HG02884 (cell line): ENCODE measurements around the gene GPR84.
A peak's percentile ranks its signal among the peaks of the same experiment; 100 is the strongest.

Source experiments
- ATAC-seq: cut with Tn5 transposase; IDR thresholded peaks from one replicate; pipeline ENCODE4 v1.9.1; 2021; ENCODE audit warnings: mild to moderate bottlenecking, moderate library complexity; ENCODE audit not compliant: unreplicated experiment

Gene GPR84

DNA sequence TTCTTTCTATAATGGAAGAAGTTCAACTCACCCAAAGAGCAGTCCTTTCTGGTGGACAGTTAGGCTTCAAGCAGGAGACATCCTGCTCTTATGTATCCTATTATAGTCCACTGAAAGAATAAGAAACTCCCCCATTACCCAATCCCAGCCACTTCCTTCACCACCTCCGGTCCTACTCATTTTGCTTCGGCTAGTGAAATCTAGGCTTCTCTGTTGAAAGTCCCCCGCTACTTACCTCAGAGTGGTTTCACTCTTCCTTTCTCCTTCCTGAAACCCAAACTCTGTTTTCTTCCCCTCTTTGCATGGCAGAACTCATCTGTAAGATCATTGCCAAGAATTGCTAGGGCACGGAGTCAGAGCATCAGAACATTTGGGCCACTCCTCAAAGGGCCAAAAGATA, at the start of gene GPR84:
TSS of gene GPR84 (minus strand) at position 74 of the 400 bp plus-strand sequence. CDS start 635 bp downstream, outside the sequence.
- peak; percentile 56 for ATAC-seq

DNA sequence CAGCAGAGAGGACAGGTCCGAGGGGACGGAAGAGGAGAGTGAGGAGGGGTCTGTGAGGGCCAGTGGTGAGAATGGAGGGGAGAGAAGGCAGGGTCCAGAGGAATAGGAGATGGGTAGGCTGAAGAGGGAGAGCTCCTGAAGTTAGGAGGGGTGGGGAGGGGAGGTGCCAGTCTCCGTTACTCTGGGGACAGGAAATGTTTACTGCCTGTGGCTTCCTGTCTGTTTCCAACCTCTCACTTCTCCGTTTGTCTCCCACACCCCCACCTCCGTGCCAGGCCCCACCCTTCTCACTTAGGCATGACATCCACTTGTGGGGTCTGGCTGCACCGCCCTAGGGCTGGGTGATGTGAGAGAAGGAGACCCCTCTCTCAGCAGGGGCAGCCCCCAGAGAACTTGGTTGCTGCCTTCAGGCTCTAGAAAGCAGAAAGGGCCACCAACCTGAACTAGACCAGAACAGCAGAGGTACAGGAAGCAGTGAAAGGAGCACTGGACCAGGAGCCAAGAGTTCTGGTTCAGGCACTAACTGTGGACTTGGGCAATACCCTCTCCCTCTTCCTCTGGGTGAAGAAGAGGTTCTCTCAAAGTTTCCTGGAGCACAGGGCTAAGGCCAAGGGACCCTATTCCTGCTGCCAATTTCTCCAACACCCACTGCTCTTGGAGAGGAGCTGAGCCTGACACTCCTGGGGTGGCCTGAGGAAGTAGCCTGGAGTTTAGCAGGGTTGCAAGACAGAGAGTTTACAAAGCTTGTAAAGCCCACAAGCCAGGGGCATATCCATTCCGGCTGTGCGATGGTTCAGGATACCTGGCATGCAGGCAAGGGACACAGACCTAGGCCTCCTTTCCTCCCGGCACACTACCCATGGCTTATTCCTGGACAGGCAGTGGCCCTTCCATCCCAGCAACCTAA, 49.3 kb upstream of the GPR84 start:
- no peak for ATAC-seq

DNA sequence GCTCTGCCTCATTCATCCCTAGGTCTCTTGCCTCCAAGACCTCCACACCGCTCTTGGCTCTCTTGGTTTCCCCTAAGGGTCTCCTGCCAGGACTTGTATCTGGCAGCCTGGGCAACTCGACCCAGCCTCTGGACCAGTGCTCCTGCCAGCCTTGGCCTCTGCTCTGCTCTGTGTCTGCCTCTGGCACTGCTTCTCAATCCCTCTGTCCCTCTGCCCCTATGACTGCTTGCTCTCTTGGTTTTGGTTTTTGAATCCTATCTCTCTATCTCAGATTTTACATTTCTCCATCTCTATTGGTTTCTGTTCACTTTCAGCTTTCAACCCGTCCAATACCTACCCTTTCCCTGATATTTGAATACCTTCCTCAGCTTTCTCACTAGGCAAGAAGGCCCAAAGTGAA, 48.5 kb upstream of the GPR84 start:
- ATAC-seq, result no peak

DNA sequence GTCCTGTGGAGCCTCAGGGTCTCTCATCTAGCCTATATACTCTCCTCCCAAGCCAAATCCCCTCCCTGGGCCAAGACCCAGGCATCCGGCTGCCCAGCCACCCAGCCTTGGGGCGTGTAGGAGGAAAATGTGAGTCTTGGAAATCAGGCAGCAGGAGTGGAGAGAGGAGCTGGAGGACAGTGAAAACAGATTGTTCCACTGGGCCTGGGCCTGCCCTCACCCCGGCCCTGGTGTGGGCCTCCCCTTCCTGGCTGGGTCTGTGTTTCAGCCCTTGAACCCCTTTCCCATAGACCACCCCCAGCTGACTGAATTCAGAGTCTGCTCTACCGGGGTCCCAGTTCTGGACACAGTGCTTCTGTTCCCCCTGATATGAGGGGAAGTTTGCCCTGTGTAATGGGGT, 48.1 kb upstream of the GPR84 start:
- ATAC-seq, result no peak

DNA sequence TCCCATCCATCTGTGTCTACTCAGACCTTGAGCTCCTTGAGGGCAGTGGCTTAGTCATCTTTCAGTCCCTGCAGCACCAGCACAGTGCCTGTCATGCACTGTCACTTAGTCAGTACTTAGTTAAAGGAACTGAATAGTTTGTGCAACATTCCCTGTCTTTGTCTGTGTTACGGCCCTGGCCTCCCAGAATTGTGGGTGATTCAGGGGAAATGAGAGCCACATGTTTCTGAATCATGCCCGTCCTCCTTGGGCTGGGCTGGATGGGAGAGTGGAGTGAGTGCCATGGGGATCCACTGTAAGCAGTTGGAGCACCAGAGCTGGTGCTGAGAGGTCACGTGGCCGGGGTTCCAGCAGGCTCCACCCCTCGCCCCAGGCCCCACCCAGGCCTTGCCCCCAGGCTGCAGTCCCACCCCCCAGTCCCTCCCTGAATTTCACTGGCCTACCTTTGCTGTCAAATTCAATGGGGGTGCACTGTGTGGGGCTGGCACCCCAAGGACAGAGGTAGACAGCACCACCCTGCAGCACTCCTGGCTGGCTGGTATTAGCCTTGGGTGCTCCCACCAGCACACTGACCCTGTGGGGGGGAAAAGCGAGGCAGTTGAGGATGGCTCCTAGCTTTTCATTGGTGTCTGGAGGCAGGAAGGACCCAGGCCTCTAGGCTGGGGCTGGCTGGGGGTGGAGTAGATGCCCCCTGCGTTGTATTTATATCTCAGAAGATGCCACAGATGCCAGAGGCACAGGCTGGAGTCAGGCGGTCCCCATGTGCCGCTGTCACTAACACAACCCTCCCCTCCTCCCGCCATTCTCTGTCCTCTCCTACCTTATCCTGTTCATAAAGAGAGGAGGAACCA, 47.3 kb upstream of the GPR84 start:
- ATAC-seq, result no peak

DNA sequence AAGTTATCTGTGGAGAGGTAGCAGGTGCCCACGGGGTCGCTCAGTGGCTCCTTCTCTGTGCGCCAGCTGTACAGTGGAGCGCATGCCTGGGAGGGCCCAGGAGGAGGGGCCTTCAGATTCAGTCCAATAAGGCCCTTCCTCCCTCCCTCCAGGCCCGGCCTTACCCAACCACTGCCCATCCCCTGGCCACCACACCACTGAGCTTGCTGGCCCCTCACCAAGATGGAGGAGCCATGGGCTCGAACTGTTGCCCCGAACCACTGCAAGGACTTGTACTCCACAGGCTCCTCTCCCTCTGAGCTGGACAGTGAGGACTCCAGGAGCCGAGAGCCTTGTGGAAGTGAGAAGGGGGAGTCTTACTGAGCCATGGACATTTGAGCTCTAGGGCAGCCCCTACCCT, 45.0 kb upstream of the GPR84 start:
- no peak for ATAC-seq

DNA sequence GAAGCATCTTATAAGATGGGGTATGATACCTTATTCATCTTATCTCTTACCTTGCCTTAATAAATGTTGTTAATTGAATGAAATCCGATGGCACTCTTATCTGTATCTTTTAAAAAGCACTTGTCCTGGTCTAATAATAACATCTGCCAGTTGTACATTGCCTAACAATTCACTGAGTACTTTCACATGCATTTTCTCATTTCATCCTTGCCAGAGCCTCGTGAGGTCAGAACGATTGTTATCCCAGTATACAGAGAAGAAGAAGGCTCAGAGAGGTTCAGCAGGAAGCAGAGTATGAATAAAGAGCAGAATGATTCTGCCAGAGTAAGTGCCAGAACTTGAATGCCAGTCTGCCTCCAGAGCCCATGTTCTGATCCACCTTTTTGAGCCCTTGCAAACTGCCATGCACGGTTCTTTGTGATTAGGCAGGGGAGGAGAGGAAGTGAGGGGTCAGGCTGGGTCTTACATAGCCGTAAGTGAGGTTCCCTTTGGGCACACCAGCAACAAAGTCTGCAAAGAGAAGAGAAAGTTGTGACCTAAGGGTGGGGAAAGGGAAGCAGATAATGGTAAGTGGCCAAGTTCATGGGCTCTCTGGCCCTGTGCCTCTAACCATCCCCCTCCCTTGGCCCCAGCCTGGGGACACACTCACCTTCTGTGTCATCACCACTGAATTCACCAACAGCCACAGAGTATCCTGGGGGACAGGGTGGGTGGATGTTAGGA, 43.1 kb upstream of the GPR84 start:
- ATAC-seq, result no peak

DNA sequence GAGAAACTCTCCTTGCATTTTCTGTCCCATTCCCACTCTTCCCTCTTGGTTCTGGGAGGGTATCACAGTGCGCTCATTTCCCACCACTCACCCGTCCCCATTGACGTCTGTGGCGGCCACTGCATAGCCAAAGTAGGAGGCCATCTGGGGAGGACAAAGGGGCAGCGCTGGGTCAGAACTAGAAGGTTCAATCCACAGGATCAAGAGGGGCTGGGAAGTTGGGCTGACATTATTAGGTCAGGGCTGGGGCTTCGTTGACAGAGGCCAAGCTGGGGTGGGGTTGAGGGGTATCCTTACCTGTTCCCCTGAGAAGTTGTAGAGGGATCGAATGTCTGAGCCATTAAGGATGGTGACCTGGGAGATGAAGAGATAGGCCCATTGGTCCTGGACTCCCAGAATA, 41.3 kb upstream of the GPR84 start:
- no peak for ATAC-seq

DNA sequence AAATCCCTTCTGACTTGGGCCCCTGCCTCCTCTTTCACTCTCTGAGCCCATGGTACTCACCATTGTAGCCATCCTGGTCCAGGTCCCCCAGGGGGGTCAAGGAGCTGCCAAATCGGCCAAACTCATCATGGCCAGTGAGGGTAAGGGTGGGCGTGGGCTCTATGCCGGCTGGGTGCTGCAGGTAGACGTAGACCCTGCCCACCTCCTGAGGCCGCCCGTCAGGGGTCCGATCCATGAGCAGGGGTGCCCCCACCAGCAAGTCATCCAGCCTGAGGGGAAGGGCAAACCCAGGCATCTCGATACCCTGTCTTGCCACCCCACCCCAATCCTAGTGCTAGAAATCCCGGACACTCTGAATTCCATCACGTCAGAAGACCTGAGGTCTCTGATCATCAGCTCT, 40.8 kb upstream of the GPR84 start:
- ATAC-seq, result no peak

DNA sequence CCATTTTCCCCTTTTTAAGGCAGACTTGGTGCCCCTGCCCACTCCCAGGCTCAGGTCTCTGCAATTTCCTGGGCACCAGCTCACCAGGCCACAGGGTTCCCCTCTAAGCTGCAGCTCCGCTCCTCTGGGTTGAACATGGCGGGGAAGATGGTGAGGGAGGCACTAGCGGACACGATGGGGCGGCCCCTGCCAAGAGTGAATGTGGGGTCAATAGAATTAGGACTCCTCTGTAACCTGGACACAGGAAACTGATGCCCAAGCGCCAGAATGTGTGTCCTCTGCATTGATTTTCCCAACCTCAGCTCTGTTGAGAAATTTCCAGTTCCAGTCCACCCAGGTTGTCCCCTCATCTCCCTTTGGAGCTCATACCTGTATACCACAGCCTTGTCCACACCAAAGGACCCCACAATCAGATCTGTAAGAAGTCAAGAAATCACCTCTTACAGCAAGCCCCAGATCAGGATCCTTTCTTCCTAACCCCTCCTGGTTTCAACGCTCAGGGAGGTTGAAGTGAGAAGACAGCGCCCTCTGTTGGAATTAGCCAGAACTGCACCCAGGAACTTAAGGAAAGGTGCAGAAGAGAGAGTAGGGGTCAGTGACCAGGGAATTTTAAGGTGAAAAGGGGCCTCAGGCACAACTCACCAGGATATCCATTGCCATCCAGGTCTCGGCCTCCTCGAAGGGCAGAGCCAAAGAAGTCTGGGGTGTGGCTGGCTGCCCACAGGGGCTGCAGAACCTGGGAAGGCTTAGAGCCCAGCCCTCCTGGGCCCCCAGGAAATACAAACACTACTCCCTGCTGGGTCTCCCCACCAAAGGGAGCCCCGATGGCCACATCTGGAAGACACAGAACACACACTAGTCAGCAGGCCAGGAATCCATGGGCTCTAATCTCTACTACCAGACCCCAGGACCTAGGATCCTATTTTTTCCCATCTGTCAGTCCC, 40.0 kb upstream of the GPR84 start:
- no peak for ATAC-seq

DNA sequence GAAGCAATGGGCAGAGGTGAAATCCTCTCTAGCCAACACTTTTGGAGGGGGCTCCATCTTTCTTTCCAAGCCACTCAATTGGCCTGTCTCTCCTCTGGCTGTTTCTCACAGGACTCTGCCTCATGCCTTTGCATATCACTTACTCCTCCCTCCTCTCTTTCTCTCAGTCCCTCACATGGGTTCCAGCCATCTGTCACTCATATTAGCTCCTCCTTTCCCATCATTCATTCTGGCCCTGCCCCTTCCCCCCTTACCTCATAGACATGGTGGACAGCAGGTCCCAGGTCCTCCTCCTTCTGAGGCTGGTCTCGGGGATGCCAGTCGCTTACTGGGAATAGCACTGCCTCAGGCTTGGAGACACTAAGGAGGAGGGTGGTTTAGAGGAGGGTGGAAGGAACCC, 36.8 kb upstream of the GPR84 start:
- no peak for ATAC-seq

DNA sequence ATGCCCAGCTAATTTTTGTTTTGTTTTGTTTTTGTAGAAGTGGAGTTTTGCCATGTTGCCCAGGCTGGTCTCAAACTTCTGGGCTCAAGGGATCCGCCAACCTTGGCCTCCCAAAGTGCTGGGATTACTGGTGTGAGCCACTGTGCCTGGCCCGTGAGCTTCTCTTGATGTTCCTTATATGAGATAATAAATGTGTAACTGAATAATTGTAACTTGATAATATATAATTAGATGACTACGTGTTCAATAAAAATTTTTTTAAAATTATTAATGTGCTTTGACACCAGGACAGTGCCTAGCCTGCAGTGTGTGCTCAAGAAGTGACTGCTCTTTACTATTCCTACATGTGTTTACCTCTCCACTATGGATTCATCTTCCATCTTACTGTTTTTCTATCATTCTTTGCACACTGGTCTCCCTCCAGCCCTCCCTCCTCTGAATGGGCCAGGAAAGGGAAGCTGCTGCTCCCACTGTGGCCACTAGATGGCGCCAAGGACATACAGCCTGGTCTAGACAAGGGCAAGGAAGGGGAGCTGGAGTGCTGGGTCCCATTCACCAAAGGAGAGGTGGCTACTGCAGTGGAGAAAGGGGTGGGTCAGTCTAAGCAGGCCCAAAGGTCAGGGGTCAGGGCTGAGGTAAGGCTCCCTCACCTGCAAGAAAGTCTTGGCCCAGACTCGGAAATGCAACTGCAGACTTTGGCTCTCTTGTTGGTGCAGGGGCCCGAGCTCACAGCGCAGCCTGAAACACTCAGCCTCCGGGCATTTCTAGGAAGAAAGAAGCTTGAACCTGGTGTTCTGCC, 34.9 kb upstream of the GPR84 start:
- no peak for ATAC-seq

DNA sequence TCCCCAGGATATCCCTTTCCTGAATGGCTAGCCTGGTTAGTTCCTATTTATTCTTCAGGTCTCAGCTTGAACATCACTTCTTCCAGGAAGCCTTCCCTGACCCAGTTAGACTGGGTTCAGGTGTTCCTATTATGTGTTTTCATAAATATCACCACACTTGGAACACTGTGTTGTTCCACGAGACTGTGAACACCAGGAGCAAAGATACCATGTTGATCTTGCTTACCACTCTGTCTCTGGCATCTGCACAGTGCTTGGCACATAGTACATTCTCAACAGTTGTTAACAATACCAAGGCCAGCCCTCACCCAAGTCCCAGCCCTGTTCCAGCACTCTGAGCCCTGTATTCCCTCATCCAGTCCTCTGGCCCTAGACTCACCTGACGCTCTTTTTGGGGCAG, 33.9 kb upstream of the GPR84 start:
- no peak for ATAC-seq

DNA sequence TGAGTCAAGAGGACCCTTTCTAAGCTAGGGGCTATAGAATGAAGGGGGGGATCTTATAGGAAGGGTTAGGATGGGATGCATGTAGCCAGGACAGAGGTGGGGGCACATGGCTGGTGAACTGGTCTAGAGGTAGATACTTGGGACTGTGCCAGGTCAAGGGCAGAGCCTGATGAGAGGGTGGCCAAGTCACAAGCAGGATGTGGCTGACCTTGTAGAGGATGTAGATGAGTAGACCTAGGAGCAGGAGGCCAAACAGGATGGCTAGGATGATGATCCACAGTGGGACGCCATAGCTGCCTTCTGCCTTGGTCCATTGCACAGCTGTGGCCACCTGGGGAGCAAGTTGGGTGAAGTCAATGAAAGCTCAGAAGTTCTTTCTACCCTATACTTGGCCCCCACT, 32.9 kb upstream of the GPR84 start:
- ATAC-seq, result no peak

DNA sequence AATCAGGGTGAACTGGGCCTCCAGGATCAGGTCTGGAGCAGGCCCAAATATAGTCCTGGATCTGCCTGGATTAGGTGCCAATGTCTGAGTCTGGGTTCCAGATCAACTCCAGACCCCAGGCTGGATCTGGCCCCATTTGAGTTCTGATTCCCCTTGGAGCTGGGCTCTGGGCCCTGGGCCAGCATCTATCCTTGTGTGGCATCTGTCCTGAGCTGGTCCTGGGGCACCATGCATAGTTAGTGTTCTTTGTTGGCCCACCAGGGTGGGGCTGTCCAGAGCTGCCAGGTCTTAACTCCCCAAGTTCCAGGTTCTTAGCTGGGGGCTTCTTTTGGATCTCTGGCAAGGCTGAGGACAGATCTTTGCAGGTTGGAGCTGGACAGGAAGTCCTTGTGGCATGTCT, 31.3 kb upstream of the GPR84 start:
- no peak for ATAC-seq

DNA sequence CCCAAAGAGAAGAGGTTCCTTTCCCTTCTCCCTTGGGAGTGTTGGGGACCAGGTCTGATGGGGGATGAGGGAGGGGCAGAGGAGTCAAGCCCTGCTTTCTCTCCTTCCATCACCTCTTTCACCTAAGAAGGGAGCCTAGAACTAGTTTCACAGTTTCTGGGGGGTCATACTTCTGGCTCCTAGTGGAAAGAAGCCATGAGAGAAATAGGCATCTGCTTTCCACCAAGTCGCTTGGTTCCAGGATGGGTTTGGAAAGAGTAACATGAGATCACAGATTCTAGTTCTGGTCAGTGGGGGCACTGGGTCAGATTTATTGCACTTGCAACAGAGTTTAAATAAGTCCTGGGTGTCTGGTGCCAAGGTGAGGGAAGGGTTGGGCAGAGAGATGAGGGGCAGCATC, 30.7 kb upstream of the GPR84 start:
- no peak for ATAC-seq

DNA sequence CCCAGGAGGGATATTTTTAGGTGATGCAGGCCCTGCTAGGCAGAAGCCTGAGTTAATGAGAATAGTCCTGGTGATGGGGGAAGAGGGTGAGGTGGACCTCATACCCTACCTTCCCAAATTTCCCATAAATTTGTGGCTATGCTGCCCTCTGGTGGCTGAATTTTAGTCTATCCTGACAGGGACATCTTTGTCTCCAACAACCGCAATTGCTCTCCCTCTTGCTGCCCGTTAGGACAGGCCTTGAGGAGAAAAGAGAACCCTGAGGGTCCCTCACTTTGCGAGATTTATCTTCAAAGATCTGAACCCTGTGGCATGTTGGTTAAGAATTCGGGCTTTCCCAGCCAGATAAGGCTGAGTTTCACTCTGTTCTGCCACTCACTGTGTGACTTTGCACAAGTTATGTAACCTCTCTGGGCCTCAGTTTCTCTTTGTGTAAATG, 30.0 kb upstream of the GPR84 start:
- ATAC-seq, result no peak

DNA sequence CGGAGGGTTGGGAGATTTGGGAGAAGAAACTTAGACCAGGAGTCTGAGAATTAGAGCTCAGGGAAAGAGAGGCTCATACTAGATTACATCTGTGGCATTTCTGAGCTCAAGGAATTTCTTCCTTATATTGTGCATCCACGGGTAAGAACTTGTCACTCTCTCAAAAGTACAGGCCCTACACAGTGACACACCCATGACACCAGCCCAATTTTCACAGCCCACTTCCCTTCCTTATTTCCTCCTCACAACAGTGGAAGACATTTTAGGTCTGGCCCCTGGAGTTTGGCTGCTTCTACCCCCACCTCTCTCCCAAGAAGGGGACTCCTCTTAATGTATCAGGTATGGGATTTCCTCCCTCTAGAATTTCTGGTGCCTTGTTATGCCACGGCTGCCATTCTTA, 29.5 kb upstream of the GPR84 start:
- no peak for ATAC-seq

DNA sequence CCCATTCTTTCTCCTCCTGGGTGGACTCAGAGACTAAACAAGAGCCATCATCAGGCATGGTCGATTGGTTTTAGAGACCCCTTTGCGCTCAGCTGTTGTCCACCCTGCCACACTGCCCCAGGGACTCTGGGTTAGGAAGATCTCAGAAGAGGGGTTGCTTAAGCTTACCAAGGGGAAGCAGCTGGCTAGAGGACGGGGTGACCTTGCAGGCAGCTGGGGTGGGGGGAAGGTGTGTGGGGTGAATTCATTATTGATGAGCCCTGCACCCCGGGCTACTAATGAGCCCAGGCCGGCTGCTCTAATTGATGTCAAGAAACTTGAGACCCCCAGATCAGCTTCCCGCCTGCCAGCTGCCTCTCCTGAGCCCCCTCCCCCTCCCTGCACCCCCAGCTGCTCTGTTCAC, 28.9 kb upstream of the GPR84 start:
- ATAC-seq, result no peak
